Mucosa of gallbladder (tissue), 1 donor: ENCODE results near the gene C9orf85. TPM values are rescaled to one million over a fixed set of nuclear protein-coding genes. Genes with fewer than 3 reads are reported as not detected.
A peak's percentile ranks its signal among the peaks of the same experiment; 100 is the strongest.
"Not testable (repeated sequence)": the region's sequence is repeated elsewhere in the genome, so short reads cannot be mapped to it uniquely, and the experiment has no call there.

Experiments used
- DNase-seq: peaks from one replicate; pipeline ENCODE4 v3.0.0-alpha.2; 2020; ENCODE audit warnings: low spot score
- total RNA-seq: library from RNA; stranded (reverse); gene quantifications from one replicate; pipeline ENCODE4 v1.2.1, GENCODE V29; 2021
- donor health status: DM: no; HTN: no; CAD: no.

The C9orf85 gene
- 11.5 TPM for total RNA-seq

DNA sequence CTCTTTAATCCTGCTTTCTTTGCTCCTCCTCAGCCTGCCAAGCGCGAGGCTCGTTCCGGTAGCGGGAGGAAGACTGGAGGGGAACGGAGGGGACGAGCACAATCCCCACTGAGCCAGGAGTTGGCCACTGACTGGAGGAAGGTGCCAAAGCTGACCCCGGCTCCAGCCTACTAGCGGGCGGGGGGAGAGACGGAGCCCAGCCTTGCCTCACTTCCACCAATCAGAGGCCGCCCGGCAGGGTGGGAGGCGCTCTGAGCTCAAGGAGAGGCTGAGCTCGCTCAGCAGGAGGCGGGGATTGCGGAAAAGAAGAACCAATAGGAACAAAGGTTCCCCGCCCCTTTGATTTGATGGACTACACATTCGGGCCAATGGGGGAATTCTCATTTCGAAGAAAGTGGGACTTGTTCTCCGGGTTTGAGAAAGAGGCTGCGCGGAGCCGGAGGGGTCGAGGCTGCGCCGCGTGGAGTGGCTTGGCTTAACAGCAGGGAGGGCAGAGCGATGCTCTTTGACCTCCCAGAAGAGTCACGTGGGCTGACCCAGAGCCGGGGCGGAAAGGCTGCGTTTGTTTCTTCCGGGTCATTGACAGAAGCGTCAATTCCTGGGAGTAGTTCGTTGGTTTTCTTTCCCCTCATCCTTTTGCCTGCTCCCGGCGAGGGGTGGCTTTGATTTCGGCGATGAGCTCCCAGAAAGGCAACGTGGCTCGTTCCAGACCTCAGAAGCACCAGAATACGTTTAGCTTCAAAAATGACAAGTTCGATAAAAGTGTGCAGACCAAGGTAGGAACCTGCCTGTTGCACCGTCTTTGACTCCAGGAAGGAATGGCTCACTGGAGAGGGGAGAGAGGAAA is at the start of gene C9orf85, which contains the start of gene ABHD17B:
C9orf85 (plus strand) TSS at position 579 of the 847 bp plus-strand sequence; CDS start at position 675, 96 bp downstream.
ABHD17B (minus strand) TSS at position 133 of the 847 bp plus-strand sequence. CDS start 36,113 bp downstream, outside the sequence.
- peak; percentile 99 for DNase-seq

GRCh38 chr9:71863631-71864030 is 47.8 kb upstream of the C9orf85 start:
- DNase-seq: no peak

- DNase-seq: no peak
These were observed 36.1 kb upstream of the C9orf85 start for GRCh38 chr9:71875345-71875744.

DNA sequence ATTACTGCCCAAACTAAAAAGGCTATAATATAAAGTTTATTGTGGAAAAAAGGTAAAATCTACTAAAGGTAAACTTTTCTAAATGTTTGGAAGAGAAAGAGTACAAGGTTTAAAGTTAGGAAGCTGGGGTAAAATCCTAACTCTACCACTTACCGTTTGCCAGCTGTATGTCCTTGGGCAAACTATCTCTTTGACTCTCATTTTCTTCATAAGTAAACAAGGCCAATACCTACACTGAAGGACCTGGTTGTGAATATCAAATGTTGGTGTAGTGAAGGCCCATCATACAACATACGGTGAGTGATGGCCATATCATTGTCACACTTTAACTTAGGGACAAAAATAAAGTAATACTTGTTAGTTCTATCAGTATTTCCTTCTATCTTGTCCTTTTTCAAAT is 35.3 kb upstream of the C9orf85 start:
- no peak for DNase-seq

GRCh38 chr9:71876829-71877228 is 34.6 kb upstream of the C9orf85 start:
- DNase-seq: no peak

- no peak for DNase-seq
These were observed 32.8 kb upstream of the C9orf85 start for GRCh38 chr9:71878327-71879274.

DNA sequence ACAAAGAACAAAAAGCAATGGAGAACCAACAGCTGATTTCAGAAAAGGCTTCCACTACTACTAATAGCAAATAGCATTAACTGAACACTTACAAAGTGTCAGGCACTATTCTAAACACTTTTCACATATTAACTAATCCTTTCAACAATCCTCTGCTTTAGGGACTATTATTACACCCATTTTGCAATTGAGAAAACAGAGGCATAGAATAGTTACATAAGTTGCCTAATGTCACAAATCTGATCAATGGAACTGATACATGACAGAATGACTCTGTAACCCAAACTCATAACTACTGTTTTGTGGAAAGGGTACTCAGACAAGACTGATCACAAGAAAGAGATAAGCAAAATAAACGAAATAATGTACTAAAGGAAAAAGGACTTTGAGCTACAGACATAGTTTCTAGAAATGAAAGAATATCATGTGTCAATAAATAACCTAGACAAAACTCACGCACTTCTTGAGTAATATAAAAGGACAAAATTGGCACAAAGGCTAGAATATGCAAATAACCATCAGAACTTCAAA is 31.7 kb upstream of the C9orf85 start:
- DNase-seq: no peak

DNA sequence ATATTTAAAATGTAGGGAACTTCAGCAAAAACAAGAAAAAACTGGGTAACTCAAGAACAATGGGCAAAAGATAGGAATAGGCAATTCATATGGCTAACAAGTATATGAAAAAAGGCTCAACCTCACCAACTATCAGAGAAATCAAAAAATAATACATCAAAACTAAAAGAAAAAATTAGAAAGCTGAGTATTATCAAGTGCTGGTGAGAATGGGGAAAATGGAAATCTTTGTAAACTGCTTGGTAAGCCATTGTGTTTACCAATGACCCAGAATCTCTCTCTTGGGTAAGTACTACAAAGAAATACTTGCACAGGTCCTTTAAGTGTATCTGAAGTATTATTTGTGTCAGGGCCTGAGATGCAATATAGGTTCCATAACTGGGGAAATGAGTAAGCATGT is 27.4 kb upstream of the C9orf85 start:
- no peak for DNase-seq

- DNase-seq: no peak
These were observed 26.0 kb upstream of the C9orf85 start for GRCh38 chr9:71885467-71885866.

- DNase-seq: no peak
These were observed 25.4 kb upstream of the C9orf85 start for GRCh38 chr9:71886015-71886414.

- no peak for DNase-seq
These were observed 24.9 kb upstream of the C9orf85 start for GRCh38 chr9:71886541-71886940.

DNA sequence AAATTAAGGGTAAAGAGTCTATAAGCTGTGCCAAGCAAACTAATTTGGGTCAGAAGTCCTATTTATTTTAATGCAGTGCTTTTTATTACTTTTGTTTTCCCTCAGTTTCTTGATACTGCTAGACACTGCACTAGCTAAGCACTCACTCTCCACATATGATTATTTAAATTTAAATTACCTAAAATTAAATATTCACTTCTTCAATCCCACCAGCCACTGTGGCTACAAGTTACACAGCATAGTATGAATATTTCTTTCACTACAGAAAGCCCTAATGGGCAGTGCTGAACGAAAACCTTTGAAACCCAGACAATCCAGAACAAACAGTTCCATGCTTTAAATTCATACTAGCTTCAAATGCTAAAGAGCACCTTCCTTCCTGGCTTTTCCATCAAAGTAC is 24.1 kb upstream of the C9orf85 start:
- DNase-seq: no peak

DNA sequence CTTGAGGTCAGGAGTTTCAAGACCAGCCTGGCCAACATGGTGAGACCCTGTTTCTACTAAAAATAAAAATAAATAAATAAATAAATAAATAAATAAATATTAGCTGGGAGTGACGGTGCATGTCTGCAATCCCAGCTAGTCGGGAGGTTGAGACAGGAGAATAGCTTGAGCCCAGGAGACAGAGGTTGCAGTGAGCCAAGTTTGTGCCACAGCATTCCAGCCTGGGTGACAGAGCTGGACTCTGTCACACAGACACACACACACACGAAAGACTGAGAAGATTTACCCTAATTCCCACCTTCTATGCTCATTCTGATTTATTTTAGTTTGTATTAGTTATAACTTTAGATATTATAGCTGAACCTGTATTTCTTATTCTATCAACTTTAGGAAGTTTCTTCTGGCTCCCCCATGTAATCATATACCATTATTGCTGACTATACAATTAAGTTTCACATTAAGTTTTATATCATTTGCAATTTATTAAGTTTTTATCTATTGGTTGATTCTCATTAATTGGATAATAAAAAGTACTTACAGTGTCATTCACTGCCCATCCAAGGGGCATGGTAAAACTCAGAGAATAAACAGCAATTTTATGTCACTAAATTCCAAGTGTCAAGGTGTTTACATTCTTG is 21.3 kb upstream of the C9orf85 start:
- no peak for DNase-seq

DNA sequence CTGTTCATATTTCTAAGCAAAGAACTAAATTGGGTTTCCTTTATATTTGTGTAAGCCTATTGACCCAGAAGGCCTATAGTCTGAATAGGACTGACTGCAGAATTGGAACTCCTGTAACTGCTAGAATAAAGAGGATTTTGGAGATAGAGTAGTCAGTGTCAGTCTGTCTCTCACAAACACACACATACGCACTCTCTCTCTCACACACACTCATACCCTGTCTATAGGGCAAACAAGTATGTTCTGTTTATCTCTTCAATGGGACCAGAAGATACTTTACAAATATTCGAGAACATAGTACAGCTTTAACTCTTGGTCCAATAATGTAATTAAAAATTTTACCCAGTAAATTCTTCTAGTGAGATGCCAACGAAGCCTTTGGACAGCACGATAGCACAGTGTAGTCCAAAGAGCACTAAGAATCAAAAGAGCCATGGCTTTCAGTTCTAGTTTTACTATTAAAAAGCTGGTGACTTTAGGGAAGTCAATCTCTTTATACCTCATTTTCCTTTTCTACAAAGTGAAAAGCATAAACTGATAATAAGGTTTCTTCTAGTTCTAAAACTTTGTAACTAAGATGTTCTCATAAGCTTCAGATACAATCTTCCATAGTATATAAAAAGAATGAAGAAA is 19.8 kb upstream of the C9orf85 start:
- DNase-seq: no peak

DNA sequence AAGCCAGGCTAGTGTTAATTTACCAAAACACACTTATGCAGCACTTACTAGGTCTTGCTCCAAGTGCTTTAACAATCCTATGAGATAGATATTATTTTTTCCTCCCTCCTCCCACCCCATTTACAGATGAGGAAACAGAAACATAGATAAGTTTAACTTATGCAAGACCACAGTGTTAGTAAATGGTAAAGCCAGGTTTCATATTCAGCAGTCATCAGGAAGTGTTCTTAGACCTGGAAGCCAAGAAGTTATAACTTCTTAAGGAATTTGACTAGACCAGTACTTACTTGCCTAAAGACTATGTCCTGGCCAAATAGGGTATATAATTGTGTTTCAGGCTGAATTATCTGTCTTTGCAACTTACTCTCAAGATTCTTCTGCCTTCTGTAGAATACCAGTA is 16.3 kb upstream of the C9orf85 start:
- DNase-seq: no peak

- no peak for DNase-seq
These were observed 15.5 kb upstream of the C9orf85 start for GRCh38 chr9:71895955-71896354.

- DNase-seq: no peak
These were observed 14.7 kb upstream of the C9orf85 start for GRCh38 chr9:71896761-71897160.

- DNase-seq: no peak
These were observed 13.9 kb upstream of the C9orf85 start for GRCh38 chr9:71897577-71897976.

- DNase-seq: not testable (repeated sequence)
These were observed 12.7 kb upstream of the C9orf85 start for GRCh38 chr9:71898756-71899155.

- DNase-seq: no peak
These were observed 9.5 kb upstream of the C9orf85 start for GRCh38 chr9:71901695-71902597.
